GM23248 (cell line): ENCODE measurements around the gene RBBP8NL. TPM values are rescaled to one million over a fixed set of nuclear protein-coding genes. Genes with fewer than 3 reads are reported as not detected.

ENCODE experiments used
- DNase-seq: peaks from one replicate; pipeline ENCODE4 v3.0.0-alpha.2; 2015
- H2AFZ ChIP-seq: fragments of 200-600 bp; sonication (generic); 2 replicates; pipeline ENCODE4 v1.6.1; 2016; ENCODE audit warnings: antibody characterized with exemption
- H3F3A ChIP-seq: fragments of 200-600 bp; sonication (generic); 2 replicates; pipeline ENCODE4 v1.6.1; 2016; ENCODE audit warnings: mild to moderate bottlenecking, antibody characterized with exemption, mixed run types; ENCODE audit not compliant: insufficient read depth
- H3K27ac ChIP-seq: fragments of 200-600 bp; sonication (generic); 2 replicates; pipeline ENCODE4 v1.5.1; 2016; ENCODE audit warnings: mild to moderate bottlenecking
- H3K27me3 ChIP-seq: fragments of 200-600 bp; sonication (generic); replicated peaks from 2 replicates; pipeline ENCODE4 v1.6.1; 2016; ENCODE audit warnings: mild to moderate bottlenecking; ENCODE audit not compliant: insufficient read depth
- H3K36me3 ChIP-seq: fragments of 200-600 bp; sonication (generic); 2 replicates; pipeline ENCODE4 v1.6.1; 2016; ENCODE audit warnings: low read depth, mild to moderate bottlenecking
- H3K4me1 ChIP-seq: fragments of 200-600 bp; sonication (generic); 2 replicates; pipeline ENCODE4 v1.6.1; 2016; ENCODE audit warnings: mild to moderate bottlenecking; ENCODE audit not compliant: insufficient read depth
- H3K4me2 ChIP-seq: fragments of 200-600 bp; sonication (generic); one replicate; pipeline ENCODE4 v1.6.1; 2016; ENCODE audit warnings: mild to moderate bottlenecking; ENCODE audit not compliant: unreplicated experiment
- H3K4me3 ChIP-seq: fragments of 200-600 bp; sonication (generic); 2 replicates; pipeline ENCODE4 v1.5.1; 2016; ENCODE audit warnings: mild to moderate bottlenecking
- H3K79me2 ChIP-seq: fragments of 200-600 bp; sonication (generic); 2 replicates; pipeline ENCODE4 v1.6.1; 2016; ENCODE audit warnings: mild to moderate bottlenecking; ENCODE audit not compliant: insufficient read depth
- H3K9ac ChIP-seq: fragments of 200-600 bp; sonication (generic); 2 replicates; pipeline ENCODE4 v1.6.1; 2016; ENCODE audit warnings: mild to moderate bottlenecking
- H3K9me2 ChIP-seq: fragments of 200-600 bp; sonication (generic); 2 replicates; pipeline ENCODE4 v1.6.1; 2016; ENCODE audit warnings: mixed run types, mild to moderate bottlenecking, moderate library complexity; ENCODE audit not compliant: insufficient read depth
- H3K9me3 ChIP-seq: fragments of 200-600 bp; sonication (generic); one replicate; pipeline ENCODE4 v1.6.1; 2017; ENCODE audit warnings: low read depth
- H4K20me1 ChIP-seq: fragments of 200-600 bp; sonication (generic); 2 replicates; pipeline ENCODE4 v1.6.0; 2016; ENCODE audit not compliant: insufficient read depth
- EZH2 ChIP-seq: fragments of 200-600 bp; sonication (generic); IDR thresholded peaks from 2 replicates; pipeline ENCODE4 v1.6.1; 2018; ENCODE audit warnings: antibody characterized with exemption, mild to moderate bottlenecking; ENCODE audit not compliant: insufficient read depth, poor library complexity, severe bottlenecking
- EZH2phosphoT487 ChIP-seq: fragments of 200-600 bp; sonication (generic); IDR thresholded peaks from 2 replicates; pipeline ENCODE4 v1.6.1; 2018; ENCODE audit warnings: antibody characterized with exemption, moderate library complexity, mild to moderate bottlenecking, low read depth; ENCODE audit not compliant: insufficient read depth
- WGBS, 2 experiments: methylation state at CpG; one replicate each; pipeline ENCODE4 v1.1.6; 2015 to 2017; ENCODE audit warnings: low lambda C conversion rate in 2 of 2, low coverage in 1 of 2; ENCODE audit errors: missing lambda C conversion rate in 2 of 2; 5-methylcytosine and 5-hydroxymethylcytosine counted together
- in situ Hi-C: fragments of 300-500 bp; cut with MboI; formaldehyde crosslinking; loops from 2 replicates; pipeline ENCODE4 v1.15.0; 2020
- polyA plus RNA-seq: library from polyadenylated mRNA; unstranded; fragments of >200 nt; fragmentation: Nextera tagmentation; extraction: Ambion mirVana; gene quantifications from 2 replicates; pipeline ENCODE4 v1.2.1, GENCODE V29; 2016
- total RNA-seq: library from RNA; depleted of rRNA; stranded (reverse); fragments of >200 nt; shearing (Covaris generic); gene quantifications from 2 replicates; pipeline ENCODE4 v1.2.3, GENCODE V29; 2014

The RBBP8NL gene
- total and polyA plus RNA-seq, 2 experiments from 2014 or later = not detected

DNA sequence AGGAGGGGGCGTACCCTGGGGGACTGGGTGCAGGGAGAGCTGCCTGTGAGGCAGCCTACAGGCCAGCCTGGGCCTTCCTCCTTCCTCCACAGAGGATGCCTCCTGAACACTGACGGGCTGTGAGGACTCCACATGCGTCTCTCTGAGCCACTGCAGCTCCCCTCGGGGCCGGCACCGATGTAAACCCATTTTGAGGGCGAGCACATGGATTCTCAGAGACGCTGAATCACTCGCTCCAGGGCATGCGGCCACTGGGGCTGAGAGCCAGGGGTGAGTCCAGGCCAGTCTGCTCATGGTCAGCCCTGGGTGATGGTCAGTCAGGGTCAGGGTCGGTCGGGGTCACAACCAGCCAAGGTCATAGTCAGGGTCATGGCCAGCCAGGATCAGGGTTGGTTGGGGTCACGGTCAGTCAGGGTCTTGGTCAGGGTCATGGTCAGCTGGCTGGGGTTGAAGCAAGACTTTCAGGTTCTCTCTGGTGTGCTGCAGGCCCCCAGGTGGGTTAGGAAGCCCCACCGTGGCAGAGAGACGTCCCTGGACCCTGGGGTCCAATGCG lies 14.7 kb upstream of the RBBP8NL start:
- Histone ChIP-seq H3K36me3 (no peaks in the 10 kb centered on the region), H4K20me1 (no peaks in the 10 kb centered on the region), H3K9me2 (no peaks in the 10 kb centered on the region), H2AFZ (no peak overlapping the region), H3K79me2 (no peaks in the 10 kb centered on the region), H3K4me2 (no peak overlapping the region), H3K9me3 (no peaks in the 10 kb centered on the region), H3K27me3 (peaks cover 13% of the 10 kb centered on the region; the same call in 1 of the 2 replicates), H3K4me3 (no peak overlapping the region), H3K9ac (no peak overlapping the region), H3K4me1 (no peaks in the 10 kb centered on the region), H3F3A (no peaks in the 10 kb centered on the region), H3K27ac (no peak overlapping the region)
- DNase-seq = no peak
- TF ChIP-seq EZH2phosphoT487 = no peak
- TF ChIP-seq EZH2 = no peak
- 67 to 69% methylated on average over 15 to 16 of the region's 16 CpGs for WGBS, 2 experiments
- in situ Hi-C loops = no loop called here

DNA sequence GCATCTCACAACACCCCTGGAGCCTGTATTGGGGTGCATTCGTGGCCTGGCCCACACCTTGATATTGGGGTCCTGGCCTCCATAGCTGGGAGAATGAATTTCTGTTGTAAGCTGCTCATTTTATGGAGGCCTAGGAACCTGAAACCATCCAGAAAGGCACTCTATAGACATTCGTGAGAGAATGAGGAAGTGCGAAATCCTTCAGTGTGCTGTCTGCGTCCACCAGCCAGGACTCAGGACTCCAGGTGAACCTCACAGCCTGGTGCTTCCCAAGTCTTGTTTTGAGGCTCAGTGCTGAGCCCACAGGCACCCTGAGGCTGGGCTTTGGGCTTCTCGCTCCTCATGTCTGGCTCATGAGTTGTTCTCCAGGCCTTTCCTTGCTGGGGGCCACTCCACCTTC lies 11.9 kb upstream of the RBBP8NL start:
- Histone ChIP-seq H3K79me2 (no peaks in the 10 kb centered on the region), H4K20me1 (no peaks in the 10 kb centered on the region), H3K9ac (no peak overlapping the region), H3K4me3 (no peak overlapping the region), H3K27me3 (peaks cover 29% of the 10 kb centered on the region), H3K9me2 (no peaks in the 10 kb centered on the region), H3K36me3 (no peaks in the 10 kb centered on the region), H3K4me1 (no peaks in the 10 kb centered on the region), H2AFZ (no peak overlapping the region), H3K9me3 (no peaks in the 10 kb centered on the region), H3K4me2 (no peak overlapping the region), H3K27ac (no peak overlapping the region), H3F3A (no peaks in the 10 kb centered on the region)
- no peak for TF ChIP-seq EZH2phosphoT487
- TF ChIP-seq EZH2 = no peak
- WGBS, 2 experiments = 30 to 33% methylated on average over 5 of the region's 5 CpGs
- DNase-seq = no peak
- in situ Hi-C loops = no loop called here

DNA sequence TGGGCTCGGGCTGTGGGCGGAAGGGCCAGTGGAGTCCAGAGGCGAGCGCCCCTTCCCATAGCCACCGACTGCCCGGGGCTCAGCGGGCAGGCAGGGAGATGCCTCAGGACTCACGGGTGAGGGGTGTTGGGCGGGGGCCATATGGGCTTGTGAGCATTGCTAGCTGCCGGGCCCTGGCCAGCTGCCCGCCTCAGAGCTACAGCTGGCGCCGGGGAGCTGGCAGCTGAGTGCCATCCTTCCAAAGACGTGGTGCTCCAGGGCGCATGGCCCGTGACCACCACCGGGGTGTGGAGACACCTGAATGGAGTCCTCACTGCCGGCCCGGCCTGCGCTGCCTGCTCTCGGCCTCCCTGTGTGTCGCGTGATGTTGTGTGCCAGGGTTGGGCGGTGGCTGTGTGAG lies 10.6 kb upstream of the RBBP8NL start:
- no peak overlapping the region for H3K27ac ChIP-seq
- no peak for TF ChIP-seq EZH2
- TF ChIP-seq EZH2phosphoT487 = no peak
- no peaks in the 10 kb centered on the region for H3F3A ChIP-seq
- no peaks in the 10 kb centered on the region for H3K9me3 ChIP-seq
- no peak overlapping the region for H3K4me2 ChIP-seq
- no peaks in the 10 kb centered on the region for H3K9me2 ChIP-seq
- in situ Hi-C loops = no loop called here
- no peaks in the 10 kb centered on the region for H4K20me1 ChIP-seq
- H2AFZ ChIP-seq = no peak overlapping the region
- no peak for DNase-seq
- H3K4me1 ChIP-seq = no peaks in the 10 kb centered on the region
- no peak overlapping the region for H3K9ac ChIP-seq
- no peaks in the 10 kb centered on the region for H3K36me3 ChIP-seq
- H3K4me3 ChIP-seq = no peak overlapping the region
- peaks cover 31% of the 10 kb centered on the region for H3K27me3 ChIP-seq
- H3K79me2 ChIP-seq = no peaks in the 10 kb centered on the region
- WGBS, 2 experiments = 44 to 51% methylated on average over 23 to 24 of the region's 24 CpGs

DNA sequence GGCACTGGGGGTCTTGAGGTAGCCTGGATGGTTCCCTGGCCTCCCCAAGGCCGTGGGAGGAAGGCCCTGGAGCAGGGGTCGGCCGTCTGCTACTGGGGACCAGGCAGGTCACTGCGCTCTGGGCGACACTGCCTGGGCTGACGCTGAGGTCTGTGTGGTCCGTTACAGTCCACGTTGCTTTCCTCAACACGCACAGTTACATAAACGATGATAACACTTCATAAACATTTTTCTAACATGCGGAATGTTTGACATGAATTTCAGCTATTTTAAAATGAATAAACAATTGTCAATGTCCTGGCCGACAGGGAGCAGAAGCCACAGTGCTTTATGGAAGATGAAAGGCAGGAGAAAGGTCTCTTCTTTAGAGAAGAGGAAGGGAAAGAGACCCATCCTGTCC lies 10.2 kb upstream of the RBBP8NL start:
- no peaks in the 10 kb centered on the region for H3K36me3 ChIP-seq
- TF ChIP-seq EZH2 (no peak), EZH2phosphoT487 (no peak)
- 48 to 52% methylated on average over 12 of the region's 12 CpGs for WGBS, 2 experiments
- no peaks in the 10 kb centered on the region for H4K20me1 ChIP-seq
- H3K4me2 ChIP-seq = no peak overlapping the region
- H3K4me3 ChIP-seq = no peak overlapping the region
- H3K9me2 ChIP-seq = no peaks in the 10 kb centered on the region
- H3K9me3 ChIP-seq = no peaks in the 10 kb centered on the region
- no peak overlapping the region for H3K27ac ChIP-seq
- H3F3A ChIP-seq = no peaks in the 10 kb centered on the region
- peaks cover 32% of the 10 kb centered on the region for H3K27me3 ChIP-seq
- H3K4me1 ChIP-seq = no peaks in the 10 kb centered on the region
- in situ Hi-C loops = no loop called here
- no peak overlapping the region for H3K9ac ChIP-seq
- no peaks in the 10 kb centered on the region for H3K79me2 ChIP-seq
- no peak overlapping the region for H2AFZ ChIP-seq
- DNase-seq = no peak

DNA sequence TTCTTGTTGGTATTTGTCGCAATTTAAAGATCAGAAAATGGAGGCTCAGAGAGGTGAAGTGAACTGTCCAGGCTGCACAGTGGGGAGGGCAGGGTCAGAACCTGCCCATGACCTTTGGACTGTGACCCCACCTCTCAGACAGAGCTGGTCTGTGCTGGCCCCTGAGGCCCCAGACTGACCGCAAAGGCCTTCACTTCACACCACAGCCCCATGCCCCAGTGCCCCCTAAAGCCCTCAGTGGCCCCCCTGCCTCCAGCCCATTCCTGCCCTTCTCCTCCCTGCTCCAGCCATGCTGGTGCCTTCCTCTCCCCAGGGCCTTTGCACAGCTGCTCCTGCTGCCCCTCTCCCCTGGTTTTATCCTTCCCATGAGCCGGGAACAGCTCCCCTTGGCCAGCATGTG lies 9.4 kb upstream of the RBBP8NL start:
- Histone ChIP-seq H3K9me3 (no peaks in the 10 kb centered on the region), H3K27me3 (peaks cover 36% of the 10 kb centered on the region), H3K9ac (no peak overlapping the region), H4K20me1 (no peaks in the 10 kb centered on the region), H3F3A (no peaks in the 10 kb centered on the region), H3K4me1 (no peaks in the 10 kb centered on the region), H3K9me2 (no peaks in the 10 kb centered on the region), H3K4me3 (no peak overlapping the region), H3K4me2 (no peak overlapping the region), H2AFZ (no peak overlapping the region), H3K36me3 (no peaks in the 10 kb centered on the region), H3K27ac (no peak overlapping the region), H3K79me2 (no peaks in the 10 kb centered on the region)
- TF ChIP-seq EZH2 (no peak), EZH2phosphoT487 (no peak)
- no peak for DNase-seq
- in situ Hi-C loops = no loop called here
- WGBS, 2 experiments = 41 to 43% methylated on average over 3 of the region's 3 CpGs
